ENCODE data around the gene C20orf141. TPM values are rescaled to one million over a fixed set of nuclear protein-coding genes. Genes with fewer than 3 reads are reported as not detected.

The C20orf141 gene
- total RNA-seq, 1 experiment from 2014 or later, result not detected

DNA sequence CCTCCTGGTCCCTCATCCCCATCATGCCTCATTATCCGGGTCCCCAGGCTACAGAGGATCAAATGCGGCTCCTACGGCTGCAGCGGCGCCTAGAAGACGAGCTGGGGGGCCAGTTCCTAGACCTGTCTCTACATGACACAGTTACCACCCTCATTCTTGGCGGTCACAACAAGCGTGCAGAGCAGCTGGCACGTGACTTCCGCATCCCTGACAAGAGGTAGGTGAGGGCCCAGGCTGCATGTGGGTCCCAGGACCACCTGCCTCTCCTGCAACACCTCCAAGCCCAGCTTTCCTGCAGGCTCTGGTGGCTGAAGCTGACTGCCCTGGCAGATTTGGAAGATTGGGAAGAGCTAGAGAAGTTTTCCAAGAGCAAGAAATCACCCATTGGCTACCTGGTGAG lies 50.3 kb downstream of the C20orf141 start:
- Histone ChIP-seq H3K9me3 (ENCODE audit: control insufficient read depth, low read depth, low read length) (no peaks in the 10 kb centered on the region), H3K27me3 (ENCODE audit: insufficient read depth, low read length) (no peaks in the 10 kb centered on the region), H2BK20ac (ENCODE audit: low read depth, low read length, poor library complexity, severe bottlenecking) (no peak overlapping the region), H4K20me1 (ENCODE audit: control insufficient read depth, insufficient read depth, insufficient read length) (no peaks in the 10 kb centered on the region), H3K23ac (ENCODE audit: insufficient read length, low read depth, low read length) (no peak overlapping the region), H3K4me1 (ENCODE audit: insufficient read depth, low read length) (no peaks in the 10 kb centered on the region), H3K79me1 (ENCODE audit: insufficient read depth, low read depth, low read length, poor library complexity, severe bottlenecking) (no peaks in the 10 kb centered on the region), H3K9ac (ENCODE audit: extremely low read depth, insufficient read length, low read length) (no peak overlapping the region), H3T11ph (ENCODE audit: low read length) (no peak overlapping the region), H2BK15ac (ENCODE audit: low read depth, low read length) (no peak overlapping the region), H2AK5ac (ENCODE audit: insufficient read length, low read length) (no peak overlapping the region), H4K8ac (replicated peaks; ENCODE audit: insufficient read length, low read depth, low read length) (no peak overlapping the region), H2BK12ac (ENCODE audit: insufficient read length, low read depth, low read length) (no peak overlapping the region), H3K4me2 (ENCODE audit: insufficient read depth, insufficient read length, low read length) (no peak overlapping the region), H3K23me2 (ENCODE audit: insufficient read length, low read depth, low read length, poor library complexity, severe bottlenecking) (no peaks in the 10 kb centered on the region), H3K27ac (ENCODE audit: insufficient read length, low read depth, low read length) (no peak overlapping the region), H3K18ac (ENCODE audit: insufficient read length, low read depth, low read length) (no peak overlapping the region), H2BK5ac (ENCODE audit: insufficient read length, low read length) (no peak overlapping the region), H3K79me2 (ENCODE audit: insufficient read depth, low read length) (no peaks in the 10 kb centered on the region), H3K56ac (ENCODE audit: insufficient read length, low read depth, low read length) (no peak overlapping the region), H2BK120ac (ENCODE audit: low read depth, low read length, poor library complexity, severe bottlenecking) (no peak overlapping the region), H4K5ac (ENCODE audit: insufficient read length, low read depth, low read length) (no peak overlapping the region), H3K14ac (ENCODE audit: insufficient read depth, low read length) (no peak overlapping the region), H2AFZ (ENCODE audit: low read length) (no peak overlapping the region), H3K4ac (ENCODE audit: low read depth, low read length) (no peak overlapping the region), H4K91ac (ENCODE audit: insufficient read length, low read depth, low read length) (no peak overlapping the region)
- WGBS (ENCODE audit: extremely low coverage, insufficient read length, low lambda C conversion rate), result no CpG with 5 or more reads among the region's 10 CpGs
- DNase-seq, result no peak
- no peak for TF ChIP-seq CTCF (conservative IDR thresholded peaks at IDR 0.05)
- H3K27me3 Mint-ChIP-seq (ENCODE audit: low read depth), result peaks cover 2% of the 10 kb centered on the region; the same call in 1 of the 2 replicates
- H3K9me3 Mint-ChIP-seq, result no peaks in the 10 kb centered on the region
- peaks cover 4 to 24% (median 7%) of the 10 kb centered on the region in 3 experiments; a peak in 5 of 7 replicates for H3K36me3 Mint-ChIP-seq (ENCODE audit: insufficient read depth in 1 of 3, low read depth in 3 of 3)
- peak overlapping the region in 1 of 3 experiments; percentile 73; a peak in 1 of 7 replicates for H3K27ac Mint-ChIP-seq
- H3K4me3 Mint-ChIP-seq, result no peak overlapping the region
- H3K4me1 Mint-ChIP-seq, result no peaks in the 10 kb centered on the region

Other genes with a start within 250 kb of the C20orf141 start
- gene NOP56, start 162.4 kb upstream of the C20orf141 start, total RNA-seq (2021), result 756 and 774 TPM in 2 replicates
- gene IDH3B, start 150.8 kb upstream of the C20orf141 start, total RNA-seq (2021), result 114 and 122 TPM in 2 replicates
- 3.9 and 4.3 TPM in 2 replicates for gene EBF4, start 122.2 kb upstream of the C20orf141 start, total RNA-seq (2021)
- 69.0 and 70.0 TPM in 2 replicates for gene CPXM1, start 14.4 kb upstream of the C20orf141 start, total RNA-seq (2021)
- not detected in 2 replicates for gene TMEM239, start 1.4 kb downstream of the C20orf141 start, total RNA-seq (2021)
- 27.2 and 30.8 TPM in 2 replicates for gene PCED1A, start 25.7 kb downstream of the C20orf141 start, total RNA-seq (2021)
- 31.6 and 32.1 TPM in 2 replicates for gene VPS16, start 25.8 kb downstream of the C20orf141 start, total RNA-seq (2021)
- gene PTPRA, start 58.5 kb downstream of the C20orf141 start, total RNA-seq (2021), result 45.2 and 47.8 TPM in 2 replicates
- gene GNRH2, start 228.6 kb downstream of the C20orf141 start, total RNA-seq (2021), result 0.50 and 1.1 TPM in 2 replicates
- 97.6 and 102 TPM in 2 replicates for gene MRPS26, start 231.1 kb downstream of the C20orf141 start, total RNA-seq (2021)